ENCODE data around the gene WWC2. TPM values are rescaled to one million over a fixed set of nuclear protein-coding genes. Genes with fewer than 3 reads are reported as not detected.
A peak's percentile ranks its signal among the peaks of the same experiment; 100 is the strongest.
"Not testable (repeated sequence)": the region's sequence is repeated elsewhere in the genome, so short reads cannot be mapped to it uniquely, and the experiment has no call there.

WWC2 gene
- total and polyA plus RNA-seq, 12 donors = 6.0 to 37.4 (median 31.2) TPM

- ATAC-seq (no peak), DNase-seq (no peak)
- Histone ChIP-seq H3K27me3 (no peaks in the 10 kb centered on the region), H3K27ac (peak overlapping the region in 1 of 10 donors; percentile 63), H3K4me1 (peaks cover 0 to 24% (median 12%) of the 10 kb centered on the region in 9 donors), H3K9me3 (peaks cover 0 to 9% (median 0%) of the 10 kb centered on the region in 11 donors), H3K4me3 (no peak overlapping the region), H3K36me3 (no peaks in the 10 kb centered on the region)
- intact Hi-C loops (cut with DNase I) = no loop called here
- TF ChIP-seq, protein P1, sequence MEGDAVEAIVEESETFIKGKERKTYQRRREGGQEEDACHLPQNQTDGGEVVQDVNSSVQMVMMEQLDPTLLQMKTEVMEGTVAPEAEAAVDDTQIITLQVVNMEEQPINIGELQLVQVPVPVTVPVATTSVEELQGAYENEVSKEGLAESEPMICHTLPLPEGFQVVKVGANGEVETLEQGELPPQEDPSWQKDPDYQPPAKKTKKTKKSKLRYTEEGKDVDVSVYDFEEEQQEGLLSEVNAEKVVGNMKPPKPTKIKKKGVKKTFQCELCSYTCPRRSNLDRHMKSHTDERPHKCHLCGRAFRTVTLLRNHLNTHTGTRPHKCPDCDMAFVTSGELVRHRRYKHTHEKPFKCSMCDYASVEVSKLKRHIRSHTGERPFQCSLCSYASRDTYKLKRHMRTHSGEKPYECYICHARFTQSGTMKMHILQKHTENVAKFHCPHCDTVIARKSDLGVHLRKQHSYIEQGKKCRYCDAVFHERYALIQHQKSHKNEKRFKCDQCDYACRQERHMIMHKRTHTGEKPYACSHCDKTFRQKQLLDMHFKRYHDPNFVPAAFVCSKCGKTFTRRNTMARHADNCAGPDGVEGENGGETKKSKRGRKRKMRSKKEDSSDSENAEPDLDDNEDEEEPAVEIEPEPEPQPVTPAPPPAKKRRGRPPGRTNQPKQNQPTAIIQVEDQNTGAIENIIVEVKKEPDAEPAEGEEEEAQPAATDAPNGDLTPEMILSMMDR (IDR thresholded peaks at IDR 0.05) = no peak
- 68 to 69% methylated on average over 2 of the region's 2 CpGs for WGBS, 2 donors
Measured at GRCh38 chr4:183118141-183118540, 19.1 kb downstream of the WWC2 start.

GRCh38 chr4:183118585-183118984 lies 19.5 kb downstream of the WWC2 start:
- H3K27ac ChIP-seq = peak overlapping the region in 3 of 10 donors; percentile 20 to 63 (median 38)
- H3K27me3 ChIP-seq = no peaks in the 10 kb centered on the region
- peaks cover 0 to 27% (median 12%) of the 10 kb centered on the region in 9 donors for H3K4me1 ChIP-seq
- intact Hi-C loops (cut with DNase I) = no loop called here
- H3K36me3 ChIP-seq = no peaks in the 10 kb centered on the region
- peak overlapping the region in 1 of 10 donors; percentile 2 for H3K4me3 ChIP-seq
- H3K9me3 ChIP-seq = peaks cover 0 to 9% (median 0%) of the 10 kb centered on the region in 11 donors
- TF ChIP-seq, protein P1 (IDR thresholded peaks at IDR 0.05) = no peak
- ATAC-seq (peak in 5 of 8 donors; percentile 20 to 59 (median 39)), DNase-seq (no peak)
- WGBS, 2 donors = 13 to 16% methylated on average over 3 of the region's 3 CpGs

DNA sequence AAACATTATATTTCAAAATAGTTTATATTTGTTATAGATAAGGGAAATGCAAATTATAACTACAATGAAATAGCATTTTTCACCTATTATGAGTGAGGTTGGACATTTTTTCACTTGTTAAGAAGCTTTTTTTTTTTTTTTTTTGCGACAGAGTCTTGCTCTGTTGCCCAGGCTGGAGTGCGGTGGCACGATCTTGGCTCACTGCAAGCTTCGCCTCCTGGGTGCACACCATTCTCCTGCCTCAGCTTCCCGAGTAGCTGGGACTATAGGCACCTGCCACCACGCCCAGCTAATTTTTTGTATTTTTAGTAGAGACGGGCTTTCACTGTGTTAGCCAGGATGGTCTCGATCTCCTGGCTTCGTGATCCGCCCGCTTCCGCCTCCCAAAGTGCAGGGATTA lies 22.6 kb downstream of the WWC2 start:
- H3K36me3 ChIP-seq; H3K4me3 ChIP-seq; H3K9me3 ChIP-seq; DNase-seq; H3K27ac ChIP-seq; intact Hi-C loops (cut with DNase I); ATAC-seq; H3K27me3 ChIP-seq: not testable (repeated sequence)
- 97 to 98% methylated on average over 12 of the region's 12 CpGs for WGBS, 2 donors
- H3K4me1 ChIP-seq = peaks cover 0 to 56% (median 21%) of the 10 kb centered on the region in 9 donors

DNA sequence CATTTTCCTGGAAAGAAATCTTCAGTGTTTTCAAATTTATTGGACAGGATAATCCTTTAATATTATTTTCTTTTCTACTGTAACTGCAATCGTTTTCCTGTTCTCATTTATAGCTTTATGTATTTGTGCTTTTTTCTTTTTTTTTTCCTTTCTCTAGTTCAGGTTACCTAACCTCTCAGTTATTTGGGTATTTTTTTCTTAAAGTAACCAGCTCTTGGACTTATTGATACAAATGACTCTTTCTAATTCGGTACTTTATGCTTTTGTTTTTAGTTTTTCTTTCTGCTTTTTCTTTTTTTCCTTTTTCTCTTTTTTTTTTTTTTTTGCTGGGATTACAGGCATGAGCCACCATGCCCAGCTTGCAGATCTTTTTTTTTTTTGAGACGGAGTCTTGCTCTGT lies 25.2 kb downstream of the WWC2 start:
- Histone ChIP-seq H3K27me3 (no peaks in the 10 kb centered on the region), H3K36me3 (no peaks in the 10 kb centered on the region), H3K9me3 (no peaks in the 10 kb centered on the region), H3K27ac (no peak overlapping the region), H3K4me3 (no peak overlapping the region), H3K4me1 (peaks cover 0 to 47% (median 11%) of the 10 kb centered on the region in 9 donors)
- TF ChIP-seq, protein P1 (IDR thresholded peaks at IDR 0.05) = no peak
- intact Hi-C loops (cut with DNase I) = no loop called here
- ATAC-seq (no peak), DNase-seq (no peak)
- WGBS, 2 donors = 72 to 78% methylated on average over 3 of the region's 3 CpGs

- WGBS, 2 donors = 91 to 93% methylated on average over 5 of the region's 5 CpGs
- TF ChIP-seq, protein P1 (IDR thresholded peaks at IDR 0.05) = no peak
- intact Hi-C loops (cut with DNase I) = no loop called here
- Histone ChIP-seq H3K4me3 (no peak overlapping the region), H3K36me3 (no peaks in the 10 kb centered on the region), H3K9me3 (no peaks in the 10 kb centered on the region), H3K27ac (no peak overlapping the region), H3K4me1 (peaks cover 0 to 47% (median 16%) of the 10 kb centered on the region in 9 donors), H3K27me3 (no peaks in the 10 kb centered on the region)
- ATAC-seq = no peak
- DNase-seq = no peak
Measured at GRCh38 chr4:183124865-183125264, 25.8 kb downstream of the WWC2 start.
